Type B pancreatic cell (in vitro differentiated cells): Measurements from ENCODE around the gene OR52E2. TPM values are rescaled to one million over a fixed set of nuclear protein-coding genes. Genes with fewer than 3 reads are reported as not detected.

ENCODE experiments used
- DNase-seq: peaks from one replicate; pipeline ENCODE4 v3.0.0; 2021; ENCODE audit warnings: mixed read lengths; ENCODE audit not compliant: unreplicated experiment; ENCODE audit errors: extremely low spot score
- H3K27ac Mint-ChIP-seq: 2 replicates; pipeline ENCODE4 v1.8.0; 2021; ENCODE audit warnings: mild to moderate bottlenecking, mixed read lengths
- H3K27me3 Mint-ChIP-seq: 2 replicates; pipeline ENCODE4 v1.8.0; 2021; ENCODE audit warnings: mixed read lengths
- H3K36me3 Mint-ChIP-seq: 2 replicates; pipeline ENCODE4 v1.8.0; 2021; ENCODE audit warnings: mixed read lengths
- H3K4me1 Mint-ChIP-seq: one replicate; pipeline ENCODE4 v1.8.0; 2021; ENCODE audit warnings: mixed read lengths; ENCODE audit not compliant: unreplicated experiment
- H3K4me3 Mint-ChIP-seq: 2 replicates; pipeline ENCODE4 v1.8.0; 2021; ENCODE audit warnings: mild to moderate bottlenecking, mixed read lengths
- H3K9me3 Mint-ChIP-seq: 2 replicates; pipeline ENCODE4 v1.8.0; 2021; ENCODE audit warnings: mixed read lengths
- total RNA-seq: library from RNA; stranded (reverse); gene quantifications from 2 replicates; pipeline ENCODE4 v1.2.1, GENCODE V29; 2021; ENCODE audit warnings: low replicate concordance
- TF ChIP-seq, protein P1 (sequence below): fragments of 200-600 bp; sonication (generic); conservative IDR thresholded peaks from 2 replicates; pipeline ENCODE4 v1.5.0; 2021; ENCODE audit warnings: antibody characterized with exemption, mild to moderate bottlenecking

The OR52E2 gene
- total RNA-seq, 1 donor from 2014 or later = not detected

DNA sequence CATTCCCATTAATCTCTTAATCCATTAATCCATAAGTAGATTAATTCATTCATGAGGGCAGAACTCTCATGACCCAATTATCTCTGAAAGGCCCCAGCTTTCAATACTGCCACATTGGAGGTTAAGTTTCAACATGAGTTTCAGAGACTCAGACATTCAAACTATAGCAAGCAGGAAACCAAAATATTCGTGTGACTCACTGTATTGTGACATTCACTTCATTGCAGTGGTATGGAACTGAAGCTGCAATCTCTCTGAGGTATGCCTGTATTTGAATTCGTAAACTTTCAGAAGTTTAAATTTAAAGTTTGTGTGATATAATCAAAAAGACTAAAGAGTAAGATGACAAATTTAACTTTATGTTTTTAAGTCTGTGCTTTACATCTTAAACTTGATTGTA lies 16.0 kb downstream of the OR52E2 start:
- TF ChIP-seq, protein P1, sequence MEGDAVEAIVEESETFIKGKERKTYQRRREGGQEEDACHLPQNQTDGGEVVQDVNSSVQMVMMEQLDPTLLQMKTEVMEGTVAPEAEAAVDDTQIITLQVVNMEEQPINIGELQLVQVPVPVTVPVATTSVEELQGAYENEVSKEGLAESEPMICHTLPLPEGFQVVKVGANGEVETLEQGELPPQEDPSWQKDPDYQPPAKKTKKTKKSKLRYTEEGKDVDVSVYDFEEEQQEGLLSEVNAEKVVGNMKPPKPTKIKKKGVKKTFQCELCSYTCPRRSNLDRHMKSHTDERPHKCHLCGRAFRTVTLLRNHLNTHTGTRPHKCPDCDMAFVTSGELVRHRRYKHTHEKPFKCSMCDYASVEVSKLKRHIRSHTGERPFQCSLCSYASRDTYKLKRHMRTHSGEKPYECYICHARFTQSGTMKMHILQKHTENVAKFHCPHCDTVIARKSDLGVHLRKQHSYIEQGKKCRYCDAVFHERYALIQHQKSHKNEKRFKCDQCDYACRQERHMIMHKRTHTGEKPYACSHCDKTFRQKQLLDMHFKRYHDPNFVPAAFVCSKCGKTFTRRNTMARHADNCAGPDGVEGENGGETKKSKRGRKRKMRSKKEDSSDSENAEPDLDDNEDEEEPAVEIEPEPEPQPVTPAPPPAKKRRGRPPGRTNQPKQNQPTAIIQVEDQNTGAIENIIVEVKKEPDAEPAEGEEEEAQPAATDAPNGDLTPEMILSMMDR = no peak
- H3K36me3 Mint-ChIP-seq = no peaks in the 10 kb centered on the region
- no peak overlapping the region for H3K4me3 Mint-ChIP-seq
- H3K9me3 Mint-ChIP-seq = no peaks in the 10 kb centered on the region
- H3K4me1 Mint-ChIP-seq = no peaks in the 10 kb centered on the region
- no peak overlapping the region for H3K27ac Mint-ChIP-seq
- DNase-seq = no peak
- H3K27me3 Mint-ChIP-seq = peaks cover 2% of the 10 kb centered on the region

DNA sequence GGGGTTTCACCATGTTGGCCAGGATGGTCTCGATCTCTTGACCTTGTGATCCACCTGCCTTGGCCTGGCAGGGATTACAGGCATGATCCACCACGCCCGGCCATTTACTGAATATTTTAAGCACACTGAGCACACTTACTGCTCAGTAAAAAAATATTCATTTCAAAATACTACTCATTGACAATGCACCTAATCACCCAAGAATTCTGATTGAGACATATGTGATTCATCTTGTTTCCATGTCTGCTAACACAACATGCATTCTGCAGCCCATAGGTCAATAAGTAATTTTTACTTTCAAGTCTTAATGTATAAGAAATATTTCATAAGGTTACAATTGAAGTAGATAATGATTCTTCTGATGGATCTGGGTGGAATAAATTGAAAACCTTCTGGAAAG lies 17.3 kb downstream of the OR52E2 start:
- TF ChIP-seq, protein P1 = no peak
- DNase-seq = no peak
- H3K4me1 Mint-ChIP-seq = no peaks in the 10 kb centered on the region
- H3K9me3 Mint-ChIP-seq = no peaks in the 10 kb centered on the region
- peaks cover 4% of the 10 kb centered on the region for H3K27me3 Mint-ChIP-seq
- no peaks in the 10 kb centered on the region for H3K36me3 Mint-ChIP-seq
- H3K4me3 Mint-ChIP-seq = no peak overlapping the region
- H3K27ac Mint-ChIP-seq = no peak overlapping the region

DNA sequence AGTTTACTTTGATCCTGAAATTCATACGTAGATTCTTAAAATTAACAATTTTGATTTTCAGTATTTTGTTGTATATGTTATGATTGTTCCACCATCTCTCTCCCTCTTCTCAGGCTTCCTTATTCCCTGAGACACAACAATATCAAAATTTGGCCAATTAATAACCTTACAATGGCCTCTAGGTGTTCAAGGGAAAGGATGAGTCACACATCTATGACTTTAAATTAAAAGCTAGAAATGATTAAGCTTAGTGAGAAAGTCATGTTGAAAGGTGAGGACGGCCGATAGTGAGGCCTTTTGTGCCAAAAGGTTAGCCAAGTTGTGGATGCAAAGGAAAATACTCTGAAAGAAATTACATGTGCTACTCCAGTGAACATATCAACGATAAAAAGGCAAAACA lies 18.6 kb downstream of the OR52E2 start:
- Mint-ChIP-seq H3K27ac (no peak overlapping the region), H3K36me3 (no peaks in the 10 kb centered on the region), H3K9me3 (no peaks in the 10 kb centered on the region)

DNA sequence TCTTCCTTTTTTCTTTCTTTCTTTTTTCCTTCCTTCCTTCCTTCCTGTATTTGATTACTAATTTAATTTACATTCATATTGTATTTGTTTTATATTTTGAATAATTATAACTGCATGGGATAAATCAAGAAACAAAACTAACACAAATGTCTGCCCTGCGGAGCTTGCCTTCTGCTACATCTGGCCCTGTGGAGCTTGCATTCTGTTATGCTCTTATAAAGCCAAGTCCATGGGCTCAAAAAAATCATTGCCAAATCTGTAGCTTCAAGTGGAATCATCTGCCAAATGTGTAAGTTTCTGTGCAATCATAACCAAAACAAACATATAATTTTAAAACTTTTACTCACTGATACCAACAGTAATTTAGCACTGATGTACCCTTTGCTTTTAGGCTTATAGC lies 21.1 kb downstream of the OR52E2 start:
- no peak overlapping the region for H3K4me3 Mint-ChIP-seq
- no peaks in the 10 kb centered on the region for H3K9me3 Mint-ChIP-seq
- DNase-seq = no peak
- H3K36me3 Mint-ChIP-seq = no peaks in the 10 kb centered on the region
- peaks cover 4% of the 10 kb centered on the region for H3K27me3 Mint-ChIP-seq
- TF ChIP-seq, protein P1 = no peak
- H3K27ac Mint-ChIP-seq = no peak overlapping the region
- H3K4me1 Mint-ChIP-seq = no peaks in the 10 kb centered on the region

More for the DNA sequence above, 18.6 kb downstream of the OR52E2 start:
- TF ChIP-seq, protein P1 = no peak
- H3K27me3 Mint-ChIP-seq = peaks cover 4% of the 10 kb centered on the region
- DNase-seq = no peak
- H3K4me3 Mint-ChIP-seq = no peak overlapping the region
- no peaks in the 10 kb centered on the region for H3K4me1 Mint-ChIP-seq

DNA sequence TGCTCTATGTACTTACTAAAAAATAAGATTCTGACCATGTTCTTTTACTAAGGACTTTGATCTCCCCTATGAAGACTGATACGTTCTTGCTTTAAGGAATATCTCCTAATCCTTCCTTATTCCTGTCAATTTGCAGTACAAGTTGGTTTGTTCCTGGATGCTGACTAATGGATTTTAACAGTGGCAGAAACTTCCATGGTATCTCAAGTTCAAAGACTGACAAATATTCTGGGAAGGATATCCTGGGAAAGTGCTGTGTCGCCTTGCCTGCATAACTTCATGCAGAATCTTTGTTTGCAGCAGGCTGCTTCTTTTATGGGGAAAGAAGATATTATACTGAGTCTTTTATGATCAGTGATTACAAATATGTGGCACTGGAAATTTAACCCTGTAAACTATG lies 21.5 kb downstream of the OR52E2 start:
- Mint-ChIP-seq H3K9me3 (no peaks in the 10 kb centered on the region), H3K4me1 (no peaks in the 10 kb centered on the region), H3K27ac (no peak overlapping the region), H3K4me3 (no peak overlapping the region), H3K36me3 (no peaks in the 10 kb centered on the region), H3K27me3 (peaks cover 4% of the 10 kb centered on the region)
- TF ChIP-seq, protein P1 = no peak
- no peak for DNase-seq

DNA sequence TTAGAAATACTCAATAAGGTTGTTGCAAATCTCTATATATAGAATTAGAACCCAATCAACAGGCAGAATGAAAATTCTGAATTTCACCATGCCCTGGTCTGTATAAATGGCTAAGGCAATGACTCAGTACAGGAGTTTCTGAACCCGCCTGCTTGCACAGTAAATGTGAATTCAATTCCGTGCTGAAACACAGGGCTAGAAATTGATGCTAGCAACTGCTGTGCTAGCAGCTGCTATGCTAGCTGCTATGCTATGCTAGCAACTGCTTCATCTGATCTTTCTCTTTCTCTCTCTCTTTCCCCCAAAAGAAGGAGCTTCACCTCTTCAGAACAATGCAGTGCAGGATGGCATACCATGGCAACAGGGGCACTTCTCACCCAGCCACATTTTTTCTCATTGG lies 22.8 kb downstream of the OR52E2 start:
- H3K27ac Mint-ChIP-seq = no peak overlapping the region
- H3K36me3 Mint-ChIP-seq = no peaks in the 10 kb centered on the region
- no peak overlapping the region for H3K4me3 Mint-ChIP-seq
- DNase-seq = no peak
- TF ChIP-seq, protein P1 = no peak
- H3K27me3 Mint-ChIP-seq = peaks cover 4% of the 10 kb centered on the region
- H3K9me3 Mint-ChIP-seq = no peaks in the 10 kb centered on the region
- H3K4me1 Mint-ChIP-seq = no peaks in the 10 kb centered on the region
